ENCODE data around the gene FAM200B.

Gene FAM200B

GRCh38 chr4:15688051-15688450 lies 6.4 kb downstream of the FAM200B start:
- TF ChIP-seq TAF1 (IDR thresholded peaks at IDR 0.05; ENCODE audit: borderline replicate concordance, insufficient read depth, low read length) (no peak), FOXP2 (optimal IDR thresholded peaks at IDR 0.05; ENCODE audit: borderline replicate concordance, extremely low read depth, extremely low read length, insufficient read depth) (no peak), POLR2AphosphoS5 (IDR thresholded peaks at IDR 0.05; ENCODE audit: low read depth, low read length) (no peak), REST (IDR thresholded peaks at IDR 0.05; ENCODE audit: insufficient read depth in 1 of 2, low read depth in 2 of 2, low read length in 2 of 2) (no peak), SIN3A (IDR thresholded peaks at IDR 0.05; ENCODE audit: borderline replicate concordance, insufficient read depth, low read length) (no peak)

- TF ChIP-seq REST (IDR thresholded peaks at IDR 0.05; ENCODE audit: insufficient read depth in 1 of 2, low read depth in 2 of 2, low read length in 2 of 2) (no peak), POLR2AphosphoS5 (IDR thresholded peaks at IDR 0.05; ENCODE audit: low read depth, low read length) (no peak), SIN3A (IDR thresholded peaks at IDR 0.05; ENCODE audit: borderline replicate concordance, insufficient read depth, low read length) (no peak), FOXP2 (optimal IDR thresholded peaks at IDR 0.05; ENCODE audit: borderline replicate concordance, extremely low read depth, extremely low read length, insufficient read depth) (no peak), TAF1 (IDR thresholded peaks at IDR 0.05; ENCODE audit: borderline replicate concordance, insufficient read depth, low read length) (no peak)
These were observed 7.9 kb downstream of the FAM200B start for GRCh38 chr4:15689540-15689939.

GRCh38 chr4:15690020-15690809 lies 8.6 kb downstream of the FAM200B start:
- TF ChIP-seq SIN3A (IDR thresholded peaks at IDR 0.05; ENCODE audit: borderline replicate concordance, insufficient read depth, low read length) = no peak
- no peak for TF ChIP-seq FOXP2 (optimal IDR thresholded peaks at IDR 0.05; ENCODE audit: borderline replicate concordance, extremely low read depth, extremely low read length, insufficient read depth)
- no peak for TF ChIP-seq TAF1 (IDR thresholded peaks at IDR 0.05; ENCODE audit: borderline replicate concordance, insufficient read depth, low read length)
- no peak for TF ChIP-seq POLR2AphosphoS5 (IDR thresholded peaks at IDR 0.05; ENCODE audit: low read depth, low read length)
- no peak for TF ChIP-seq REST (IDR thresholded peaks at IDR 0.05; ENCODE audit: insufficient read depth in 1 of 2, low read depth in 2 of 2, low read length in 2 of 2)

- TF ChIP-seq FOXP2 (optimal IDR thresholded peaks at IDR 0.05; ENCODE audit: borderline replicate concordance, extremely low read depth, extremely low read length, insufficient read depth) (no peak), SIN3A (IDR thresholded peaks at IDR 0.05; ENCODE audit: borderline replicate concordance, insufficient read depth, low read length) (no peak), POLR2AphosphoS5 (IDR thresholded peaks at IDR 0.05; ENCODE audit: low read depth, low read length) (no peak), REST (IDR thresholded peaks at IDR 0.05; ENCODE audit: insufficient read depth in 1 of 2, low read depth in 2 of 2, low read length in 2 of 2) (no peak)
These were observed 9.9 kb downstream of the FAM200B start for GRCh38 chr4:15691346-15692135.

All from PFSK-1 (cell line).